Upper lobe of left lung (tissue), 4 donors: ENCODE measurements around the gene TLK2.

Source experiments
- EP300 ChIP-seq, 4 donors: sonication (generic); formaldehyde crosslinking; IDR thresholded peaks; one replicate each; pipeline ENCODE4 v1.5.1; 2017; ENCODE audit warnings: antibody characterized with exemption in 4 of 4, control low read depth in 2 of 4
- POLR2A ChIP-seq, 4 donors: fragments of 450-650 bp; IDR thresholded peaks; one replicate each; pipeline ENCODE4 v1.5.1; 2016 to 2017; ENCODE audit warnings: antibody characterized with exemption in 4 of 4, mild to moderate bottlenecking in 2 of 4
- TF ChIP-seq, protein P1 (sequence below), 6 experiments: fragments of 450-650 bp in 4 of 6; fragments of 200-600 bp in 2 of 6; sonication (generic) in 2 of 6; IDR thresholded peaks; one replicate each; pipeline ENCODE4 v1.5.1; 2016 to 2019; ENCODE audit warnings: antibody characterized with exemption in 6 of 6

- no peak for TF ChIP-seq POLR2A (IDR thresholded peaks at IDR 0.05)
- TF ChIP-seq, protein P1, sequence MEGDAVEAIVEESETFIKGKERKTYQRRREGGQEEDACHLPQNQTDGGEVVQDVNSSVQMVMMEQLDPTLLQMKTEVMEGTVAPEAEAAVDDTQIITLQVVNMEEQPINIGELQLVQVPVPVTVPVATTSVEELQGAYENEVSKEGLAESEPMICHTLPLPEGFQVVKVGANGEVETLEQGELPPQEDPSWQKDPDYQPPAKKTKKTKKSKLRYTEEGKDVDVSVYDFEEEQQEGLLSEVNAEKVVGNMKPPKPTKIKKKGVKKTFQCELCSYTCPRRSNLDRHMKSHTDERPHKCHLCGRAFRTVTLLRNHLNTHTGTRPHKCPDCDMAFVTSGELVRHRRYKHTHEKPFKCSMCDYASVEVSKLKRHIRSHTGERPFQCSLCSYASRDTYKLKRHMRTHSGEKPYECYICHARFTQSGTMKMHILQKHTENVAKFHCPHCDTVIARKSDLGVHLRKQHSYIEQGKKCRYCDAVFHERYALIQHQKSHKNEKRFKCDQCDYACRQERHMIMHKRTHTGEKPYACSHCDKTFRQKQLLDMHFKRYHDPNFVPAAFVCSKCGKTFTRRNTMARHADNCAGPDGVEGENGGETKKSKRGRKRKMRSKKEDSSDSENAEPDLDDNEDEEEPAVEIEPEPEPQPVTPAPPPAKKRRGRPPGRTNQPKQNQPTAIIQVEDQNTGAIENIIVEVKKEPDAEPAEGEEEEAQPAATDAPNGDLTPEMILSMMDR (IDR thresholded peaks at IDR 0.05): no peak
- TF ChIP-seq EP300 (IDR thresholded peaks at IDR 0.05): no peak
Measured at GRCh38 chr17:62588109-62588508, 109.5 kb downstream of the TLK2 start.
